NCI-H748 (cell line): ENCODE measurements around the gene PRAC1.

Experiments
- DNase-seq: peaks from one replicate; lab custom pipeline; 2025; ENCODE audit not compliant: unreplicated experiment; lab: John Stamatoyannopoulos, UW

PRAC1 gene

DNA sequence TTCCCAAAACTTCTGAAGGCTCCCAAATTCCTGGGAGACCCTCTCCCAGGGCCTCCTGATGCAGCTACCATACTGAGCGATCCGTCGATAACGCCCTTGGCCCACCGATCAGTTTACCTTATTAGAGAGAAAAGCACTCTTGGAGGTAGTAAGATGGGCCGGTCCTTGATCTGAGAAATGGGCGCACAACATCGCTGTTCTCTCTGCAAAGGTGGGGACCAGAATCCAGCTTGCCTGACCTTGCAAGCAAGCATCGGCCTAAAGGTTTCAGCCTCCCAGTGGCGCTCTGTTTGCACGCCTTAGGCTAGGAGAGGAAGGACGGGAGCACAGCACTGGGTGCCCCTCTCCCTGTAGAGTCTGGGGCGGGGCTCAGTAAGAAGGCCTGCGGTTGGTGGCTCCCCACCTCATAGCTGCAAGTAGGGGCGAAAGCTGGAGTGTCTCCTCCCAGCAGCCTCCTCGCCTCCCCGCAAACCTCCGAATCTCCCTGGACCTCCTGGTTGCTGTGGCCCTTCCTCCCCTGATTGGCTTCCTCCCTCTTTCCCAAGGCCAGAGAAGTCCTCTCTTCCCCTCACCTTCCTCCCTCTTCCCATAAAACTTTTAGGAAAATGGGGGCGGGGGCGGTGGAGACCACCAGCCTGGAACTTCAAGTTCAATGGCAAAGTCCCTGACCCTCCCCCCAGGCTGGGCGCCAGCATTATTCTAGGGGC, at the start of gene PRAC1:
Gene PRAC1 (minus strand): TSS at position 318 of the 707 bp plus-strand sequence. CDS start 126 bp downstream, at position 192.
- no peak for DNase-seq

DNA sequence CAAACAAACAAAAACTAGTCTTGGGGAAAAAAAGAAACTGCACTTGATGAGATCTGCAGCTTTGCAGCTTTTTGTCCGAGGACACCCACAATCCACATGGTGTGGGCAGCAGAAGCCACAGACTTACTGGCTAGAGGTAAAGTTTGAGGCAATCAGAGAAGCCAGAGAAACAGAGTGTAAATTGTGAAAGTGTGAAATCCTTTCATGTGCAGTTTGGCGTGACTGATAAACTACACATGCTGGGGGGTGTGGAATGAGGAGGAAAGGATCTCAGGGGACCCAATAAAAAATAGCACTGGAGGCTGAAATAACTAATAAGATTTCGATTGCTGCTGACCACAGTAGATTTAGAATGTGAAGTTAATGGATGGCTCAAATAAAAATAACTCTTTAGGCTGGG, 48.6 kb upstream of the PRAC1 start:
- DNase-seq, result no peak

DNA sequence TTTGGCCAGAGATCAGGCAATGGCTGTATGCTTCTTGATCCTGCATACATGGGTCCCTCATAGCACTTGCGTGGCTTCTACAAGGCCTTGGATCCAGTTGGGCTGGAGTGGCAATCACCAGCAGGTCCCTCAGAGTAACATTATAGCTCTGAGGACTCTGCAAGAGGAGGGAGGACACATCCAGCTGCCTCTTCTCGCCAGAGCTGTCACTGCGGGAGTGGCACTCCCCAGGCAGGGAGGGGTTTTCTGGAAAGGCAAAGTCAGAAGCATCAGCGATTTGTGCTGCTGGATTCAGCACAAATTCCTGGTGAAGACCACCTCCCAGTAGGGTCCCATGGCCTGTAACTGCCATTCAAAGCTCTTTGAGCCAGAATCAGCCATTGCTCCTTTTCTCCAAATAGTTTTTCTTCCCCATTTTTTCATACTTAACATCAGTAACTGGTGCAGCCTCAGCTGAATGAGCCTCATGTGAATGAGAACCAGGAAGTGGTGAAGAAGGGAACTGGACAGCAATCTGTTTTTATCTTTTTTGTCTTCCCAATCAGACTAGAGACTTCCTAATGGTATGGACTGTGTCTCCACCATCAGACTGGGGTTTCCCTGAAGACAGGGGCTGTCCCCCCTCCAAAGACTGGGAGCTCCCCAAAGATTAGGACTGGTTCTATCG, 46.8 kb upstream of the PRAC1 start:
- no peak for DNase-seq

GRCh38 chr17:48767263-48767774, 45.0 kb upstream of the PRAC1 start:
- no peak for DNase-seq

DNA sequence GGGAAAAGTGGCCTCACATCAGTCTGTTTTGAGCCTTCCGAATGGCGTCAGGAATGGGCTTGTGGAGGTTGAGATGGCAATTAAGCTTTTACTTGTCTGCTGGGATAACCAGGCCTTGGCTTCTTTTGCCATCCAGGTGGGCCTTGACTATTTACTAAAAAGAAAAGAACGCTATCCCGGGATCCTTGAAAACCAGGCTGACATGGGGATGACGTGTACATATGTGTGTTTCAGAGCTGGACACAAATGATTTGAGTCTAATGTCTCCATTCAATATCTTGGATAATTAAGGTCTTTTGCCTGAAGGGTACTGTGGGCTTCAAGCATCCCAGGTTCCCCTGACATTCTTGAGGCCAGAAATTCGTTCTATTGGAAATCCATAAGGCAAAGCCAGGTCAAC, 38.8 kb upstream of the PRAC1 start:
- no peak for DNase-seq

DNA sequence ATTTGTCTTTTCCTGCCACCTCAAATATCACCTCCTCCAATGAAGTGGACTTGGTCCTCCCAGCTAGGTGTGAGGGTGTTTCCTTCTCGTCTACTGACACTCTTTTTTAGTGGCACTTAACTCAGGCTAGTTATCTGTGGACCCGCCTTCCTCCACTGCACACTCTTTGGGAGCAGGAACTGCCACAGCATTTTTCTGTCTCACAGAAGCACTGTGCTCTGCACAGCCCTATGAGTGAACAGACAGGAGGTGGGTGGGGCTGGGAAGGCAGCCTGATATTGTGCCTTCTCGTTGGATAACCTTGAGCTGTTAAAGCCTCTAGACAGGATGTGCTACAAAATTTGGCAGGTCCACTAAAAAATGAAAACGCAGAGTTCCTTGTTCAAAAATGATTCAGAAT, 38.1 kb upstream of the PRAC1 start:
- no peak for DNase-seq

GRCh38 chr17:48759288-48759687, 37.0 kb upstream of the PRAC1 start:
- no peak for DNase-seq

GRCh38 chr17:48757524-48757961, 35.2 kb upstream of the PRAC1 start:
- DNase-seq, result no peak

- no peak for DNase-seq
Measured at GRCh38 chr17:48756830-48757251, 34.5 kb upstream of the PRAC1 start.

- no peak for DNase-seq
Measured at GRCh38 chr17:48755356-48755755, 33.0 kb upstream of the PRAC1 start.

- no peak for DNase-seq
Measured at GRCh38 chr17:48754500-48755261, 32.4 kb upstream of the PRAC1 start.

DNA sequence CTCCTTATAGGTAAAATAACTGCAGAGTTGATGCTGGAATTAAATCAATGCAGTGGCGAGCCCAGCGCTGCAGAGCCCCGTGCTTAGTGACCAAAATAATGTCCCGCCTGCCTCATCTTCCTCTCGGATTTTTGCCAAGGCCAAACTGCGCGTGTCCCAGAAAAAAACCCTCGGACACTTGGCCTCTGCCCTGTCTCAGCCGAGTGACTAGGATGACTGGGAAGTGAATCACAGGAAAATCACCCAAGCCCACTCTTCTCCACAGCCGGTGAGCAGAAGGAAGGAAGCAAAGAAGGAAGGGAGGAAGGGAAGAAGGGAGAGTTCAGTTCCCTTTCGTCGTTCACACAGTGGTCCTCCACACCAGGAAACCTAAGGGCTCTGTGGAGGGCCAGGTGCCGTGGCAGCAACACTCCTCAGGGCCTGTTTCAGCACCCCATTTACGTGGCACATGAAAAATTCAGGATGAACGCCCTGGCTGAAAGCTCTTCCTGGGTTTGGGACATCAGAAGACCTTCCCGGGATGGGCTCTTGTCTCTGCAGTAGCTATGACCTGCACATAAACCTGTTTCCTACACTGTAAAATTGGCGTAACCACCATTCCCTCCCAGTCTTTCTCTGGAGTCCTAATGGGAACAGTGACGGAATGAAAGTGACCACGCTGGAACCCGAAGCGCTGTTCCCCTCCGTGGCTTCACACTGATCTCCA, 31.6 kb upstream of the PRAC1 start:
- DNase-seq, result no peak

GRCh38 chr17:48752399-48753288, 30.3 kb upstream of the PRAC1 start:
- no peak for DNase-seq

- DNase-seq, result no peak
Measured at GRCh38 chr17:48751733-48752398, 29.5 kb upstream of the PRAC1 start.

GRCh38 chr17:48751172-48751571, 28.9 kb upstream of the PRAC1 start:
- DNase-seq, result no peak

- DNase-seq, result no peak
Measured at GRCh38 chr17:48749621-48750553, 27.6 kb upstream of the PRAC1 start.

GRCh38 chr17:48748718-48749566, 26.6 kb upstream of the PRAC1 start:
- no peak for DNase-seq
